ENCODE measurements around the gene PKN2. TPM values are rescaled to one million over a fixed set of nuclear protein-coding genes. Genes with fewer than 3 reads are reported as not detected.
"Not testable (repeated sequence)": the region's sequence is repeated elsewhere in the genome, so short reads cannot be mapped to it uniquely, and the experiment has no call there.

PKN2 gene
- total RNA-seq, 1 donor from 2014 or later, result 34.6 TPM

DNA sequence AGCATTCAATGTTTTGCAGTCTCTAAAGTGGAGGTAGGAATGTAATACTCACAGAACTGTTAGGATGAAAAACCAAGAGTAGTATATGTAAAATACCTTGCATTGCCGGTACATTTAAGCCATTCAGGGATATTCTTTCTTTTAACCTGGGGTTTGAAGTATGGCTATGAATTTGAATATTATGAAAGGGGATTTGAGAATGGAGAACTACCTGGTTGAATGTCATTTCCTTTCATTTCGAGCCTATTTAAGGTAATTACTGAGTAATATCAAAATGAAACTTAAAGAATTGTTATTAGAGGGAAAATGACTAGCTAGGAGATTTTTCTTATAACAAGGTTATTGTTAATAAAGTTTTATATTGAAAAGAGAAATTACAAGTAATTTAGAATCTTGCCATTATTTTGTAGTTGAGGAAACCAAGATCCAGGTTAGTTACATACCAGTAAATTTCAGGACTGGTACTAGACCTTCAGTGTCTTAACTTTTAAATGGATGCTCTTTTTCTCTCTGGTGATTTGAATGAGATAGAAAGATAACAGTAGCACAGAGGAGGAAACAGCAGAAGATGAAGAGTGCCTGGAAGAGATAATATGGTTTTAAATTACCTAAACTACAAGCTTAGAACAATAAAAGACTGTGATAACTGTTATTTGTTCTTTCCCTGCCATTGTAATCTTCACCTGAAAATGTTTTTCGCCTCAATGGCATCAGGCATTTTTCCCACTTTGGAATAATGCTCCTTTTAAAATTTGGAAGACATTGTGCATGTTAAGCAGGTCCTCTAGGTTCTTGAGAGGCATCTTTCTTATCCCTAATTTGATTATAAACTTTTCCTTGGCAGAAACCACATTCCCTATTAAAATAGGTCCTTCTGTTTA is 103.2 kb downstream of the PKN2 start:
- no peak for DNase-seq (ENCODE audit: low spot score)

DNA sequence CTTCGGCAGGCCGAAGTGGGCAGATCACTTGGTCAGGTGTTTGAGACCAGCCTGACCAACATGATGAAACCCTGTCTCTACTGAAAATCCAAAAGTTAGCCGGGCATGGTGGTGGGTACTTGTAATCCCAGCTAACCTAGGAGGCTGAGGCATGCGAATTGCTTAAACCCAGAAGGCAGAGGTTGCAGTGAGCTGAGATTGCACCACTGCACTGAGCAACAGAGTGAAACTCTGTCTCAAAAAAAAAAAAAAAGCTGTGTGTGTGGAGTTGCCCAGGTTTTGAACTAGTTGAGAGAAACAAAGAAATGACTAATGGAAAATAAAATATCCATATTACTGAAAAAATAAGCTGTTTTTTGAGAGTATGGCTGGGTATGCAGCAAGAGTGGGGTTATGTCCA is 107.1 kb downstream of the PKN2 start:
- DNase-seq (ENCODE audit: low spot score), result no peak

DNA sequence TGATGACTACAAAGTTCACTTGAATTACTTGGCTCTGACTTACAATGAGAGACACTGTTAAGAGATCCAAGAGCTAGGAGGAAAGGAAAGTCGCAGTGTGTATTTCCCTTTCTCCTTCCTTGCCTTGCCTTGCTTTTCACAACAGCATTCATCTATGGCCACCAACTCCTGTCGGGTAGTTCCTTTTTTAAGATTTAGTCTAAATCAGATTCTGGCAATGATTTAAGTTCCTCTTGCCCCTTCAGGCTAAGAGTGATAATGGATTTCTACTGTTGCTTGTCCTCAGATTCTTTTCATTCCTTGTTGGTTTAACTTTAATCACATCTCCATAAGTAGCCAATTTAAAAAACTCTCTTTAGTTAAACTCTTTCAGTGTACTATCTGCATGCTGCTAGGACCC is 115.4 kb downstream of the PKN2 start:
- no peak for DNase-seq (ENCODE audit: low spot score)

DNA sequence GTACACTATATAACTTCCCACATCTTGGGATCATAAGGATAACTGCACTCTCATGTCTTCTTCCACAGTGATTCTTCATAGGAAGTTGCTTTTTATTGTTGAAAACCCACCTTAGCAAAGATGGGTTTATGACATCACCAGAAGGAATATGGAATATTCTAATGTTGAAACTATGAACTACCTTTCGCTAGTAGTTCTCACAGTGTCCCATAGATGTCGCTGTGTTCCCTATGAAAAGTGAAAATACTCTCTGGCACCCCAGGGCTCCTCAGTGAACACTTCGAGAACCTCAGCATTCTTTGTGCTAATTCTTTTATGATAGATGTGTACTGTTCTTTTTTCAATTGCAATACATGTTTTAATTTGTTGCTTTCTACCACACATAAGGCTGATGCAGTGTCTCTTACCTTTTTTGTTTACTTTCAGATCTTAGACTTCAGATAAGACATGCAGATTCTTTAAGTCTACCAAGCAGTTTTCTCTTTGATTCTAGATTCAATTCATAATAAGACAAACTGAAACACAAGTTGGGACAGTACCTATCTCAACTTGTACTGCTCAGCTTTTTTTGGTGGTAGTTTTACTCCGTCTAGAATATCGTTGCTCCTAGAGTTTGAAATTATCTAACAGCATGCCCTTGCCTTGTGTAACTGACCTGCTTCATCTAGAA is 116.4 kb downstream of the PKN2 start:
- no peak for DNase-seq (ENCODE audit: low spot score)

DNA sequence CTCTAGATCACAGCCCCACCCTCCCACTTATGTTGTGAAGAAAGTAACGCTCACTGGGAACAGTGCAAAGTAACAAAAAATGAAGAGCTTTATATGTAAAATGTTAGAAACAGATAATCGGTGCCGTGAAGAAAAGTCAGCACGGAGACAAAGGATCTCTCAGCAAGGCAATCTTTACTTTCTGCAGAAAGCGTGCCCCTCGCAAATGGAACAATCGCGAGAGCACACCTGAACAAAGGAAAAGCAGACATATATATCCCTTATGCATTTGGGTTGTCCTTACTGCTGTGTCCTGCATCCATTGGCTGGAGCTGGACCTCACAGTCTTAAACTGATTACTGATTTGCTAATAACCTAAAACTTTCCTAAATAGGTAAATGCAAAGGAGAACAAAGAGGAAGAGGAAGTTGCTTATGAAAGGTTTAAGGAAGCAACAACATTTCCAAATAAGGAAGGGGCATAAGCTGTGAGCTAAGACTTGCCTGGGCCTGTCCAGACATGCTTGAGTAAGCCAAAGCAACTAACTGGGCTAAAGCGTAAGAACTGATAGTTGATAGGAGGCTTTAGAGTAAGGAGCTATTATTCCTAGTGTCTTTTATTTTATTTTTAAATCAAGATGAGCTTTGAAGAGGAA is 117.6 kb downstream of the PKN2 start:
- no peak for DNase-seq (ENCODE audit: low spot score)

DNA sequence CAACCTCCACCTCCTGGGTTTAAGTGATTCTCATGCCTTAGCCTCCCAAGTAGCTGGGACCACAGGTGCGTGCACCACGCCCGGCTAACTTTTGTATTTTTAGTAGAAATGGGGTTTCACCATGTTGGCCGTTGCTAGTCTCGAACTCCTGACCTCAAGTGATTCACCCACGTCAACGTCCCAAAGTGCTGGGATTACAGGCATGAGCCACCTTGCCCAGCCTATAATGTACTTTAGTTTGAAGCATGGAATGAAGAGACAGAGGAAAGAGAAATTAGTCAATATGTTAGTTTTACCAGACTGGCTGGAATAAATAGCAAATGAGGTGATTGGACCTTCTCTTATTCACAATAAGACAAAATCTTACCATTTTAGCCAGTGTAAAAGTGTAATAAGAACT is 118.3 kb downstream of the PKN2 start:
- no peak for DNase-seq (ENCODE audit: low spot score)

DNA sequence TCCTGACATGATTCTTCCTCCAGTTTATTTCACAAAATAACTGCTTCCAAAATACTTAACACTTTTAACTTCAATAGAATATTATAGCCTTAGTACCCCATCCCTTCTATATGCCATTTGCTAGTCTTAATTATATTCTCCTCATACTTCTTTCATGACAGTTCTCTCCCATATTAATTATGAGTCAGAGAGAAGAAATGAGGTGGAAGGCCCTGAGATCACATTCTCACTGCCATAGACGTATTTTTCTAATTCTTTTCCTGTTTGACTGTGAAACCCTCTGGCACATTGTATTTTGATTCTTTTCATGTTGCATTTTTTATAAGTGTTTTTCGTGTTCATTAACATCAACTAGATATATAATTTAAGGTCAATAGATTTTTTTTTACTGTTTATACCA is 118.9 kb downstream of the PKN2 start:
- DNase-seq (ENCODE audit: low spot score), result no peak

DNA sequence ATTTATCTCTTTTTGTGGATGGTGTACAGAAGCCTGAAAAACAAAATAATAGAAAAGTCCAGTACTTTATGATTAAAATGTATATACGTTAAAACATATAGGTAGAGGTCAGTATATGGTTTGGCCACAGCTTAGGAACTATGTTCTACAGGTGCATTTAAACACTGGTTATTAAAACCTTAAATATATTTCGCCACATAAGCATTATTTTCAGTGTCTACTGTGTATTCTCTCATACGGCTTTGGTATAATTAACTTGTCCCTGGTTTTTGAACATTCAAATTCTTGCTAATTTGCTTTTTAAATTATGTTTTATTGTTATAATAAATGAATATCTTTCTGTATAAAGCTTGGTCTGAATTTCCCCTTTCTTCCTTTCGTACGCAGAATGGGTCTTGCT is 119.4 kb downstream of the PKN2 start:
- DNase-seq (ENCODE audit: low spot score), result no peak

DNA sequence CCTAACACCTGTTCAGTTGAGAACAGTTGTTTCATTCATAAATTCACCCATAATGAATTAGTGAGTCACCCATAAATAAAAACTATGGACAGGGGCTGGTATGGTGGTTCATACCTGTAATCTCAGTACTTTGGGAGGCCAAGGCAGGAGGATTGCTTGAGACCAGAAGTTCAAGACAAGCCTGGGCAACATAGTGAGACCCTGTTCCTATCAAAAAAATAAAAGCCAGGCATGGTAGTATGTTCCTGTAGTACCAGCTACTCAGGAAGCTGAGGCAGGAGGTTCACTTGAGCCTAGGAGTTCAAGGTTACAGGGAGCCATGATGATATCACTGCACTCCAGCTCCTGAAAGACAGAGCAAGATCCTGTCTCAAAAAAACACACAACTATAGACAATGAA is 128.3 kb downstream of the PKN2 start:
- no peak for DNase-seq (ENCODE audit: low spot score)

DNA sequence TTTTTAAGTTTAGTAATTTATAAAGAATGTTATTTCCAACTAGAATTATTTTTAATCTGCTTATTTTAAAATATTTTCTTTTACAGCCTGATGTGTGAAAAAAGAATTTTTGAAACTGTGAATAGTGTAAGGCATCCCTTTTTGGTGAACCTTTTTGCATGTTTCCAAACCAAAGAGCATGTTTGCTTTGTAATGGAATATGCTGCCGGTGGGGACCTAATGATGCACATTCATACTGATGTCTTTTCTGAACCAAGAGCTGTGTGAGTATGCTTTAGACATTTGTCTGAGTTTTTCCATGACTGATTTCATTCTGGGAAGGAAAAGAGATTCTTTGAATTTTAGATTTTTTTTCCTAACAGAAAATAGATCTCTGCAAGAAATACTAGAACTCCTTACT is 129.4 kb downstream of the PKN2 start:
- no peak for DNase-seq (ENCODE audit: low spot score)

DNA sequence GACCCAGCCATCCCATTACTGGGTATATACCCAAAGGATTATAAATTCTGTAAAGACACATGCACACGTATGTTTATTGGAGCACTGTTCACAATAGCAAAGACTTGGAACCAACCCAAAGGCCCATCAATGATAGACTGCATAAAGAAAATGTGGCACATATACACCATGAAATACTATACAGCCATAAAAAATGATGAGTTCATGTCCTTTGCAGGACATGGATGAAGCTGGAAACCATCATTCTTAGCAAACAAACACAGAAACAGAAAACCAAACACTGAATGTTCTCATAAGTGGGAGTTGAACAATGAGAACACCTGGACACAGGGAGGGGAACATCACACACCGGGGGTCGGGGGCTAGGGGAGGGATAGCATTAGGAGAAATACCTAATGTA is 135.6 kb downstream of the PKN2 start:
- not testable (repeated sequence) for DNase-seq (ENCODE audit: low spot score)

DNA sequence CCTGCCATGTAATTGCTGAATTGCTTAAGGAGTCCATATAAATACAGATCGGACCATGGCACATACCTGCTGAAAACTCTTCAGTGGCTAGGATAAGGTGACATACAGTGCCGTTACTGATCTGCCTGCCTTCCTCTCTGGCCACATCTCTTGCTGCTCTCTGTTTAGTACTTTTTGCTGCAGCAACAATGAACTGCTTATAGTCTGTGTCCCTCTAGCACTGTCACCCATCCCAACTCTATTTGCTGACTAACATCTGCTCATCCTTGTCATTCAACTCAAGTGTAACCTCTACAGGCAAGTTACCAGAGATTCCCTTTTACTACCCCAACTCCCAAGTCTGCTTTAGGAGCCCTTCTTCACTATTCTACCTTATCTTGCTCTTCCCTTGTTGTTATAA is 141.6 kb downstream of the PKN2 start:
- DNase-seq (ENCODE audit: low spot score), result no peak

DNA sequence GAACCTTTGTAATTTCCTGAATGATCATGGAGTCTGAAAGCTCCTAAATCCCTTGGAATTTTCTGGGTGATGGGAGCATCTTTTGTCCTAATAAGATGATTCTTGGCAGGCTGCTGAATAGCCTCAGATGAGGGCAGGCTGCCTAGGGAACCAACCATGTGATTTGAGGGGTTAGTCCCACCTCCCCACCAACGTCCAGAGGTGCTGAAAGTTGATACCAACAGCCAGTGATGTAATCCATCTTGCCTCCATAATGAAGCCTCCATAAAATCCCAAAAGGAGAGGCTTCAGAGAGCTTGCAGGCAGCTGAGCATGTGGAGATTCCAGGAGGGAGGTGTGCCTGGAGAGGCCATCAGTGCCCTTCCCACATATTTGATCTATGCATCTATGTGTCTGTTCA is 163.6 kb downstream of the PKN2 start:
- DNase-seq (ENCODE audit: low spot score), result no peak

DNA sequence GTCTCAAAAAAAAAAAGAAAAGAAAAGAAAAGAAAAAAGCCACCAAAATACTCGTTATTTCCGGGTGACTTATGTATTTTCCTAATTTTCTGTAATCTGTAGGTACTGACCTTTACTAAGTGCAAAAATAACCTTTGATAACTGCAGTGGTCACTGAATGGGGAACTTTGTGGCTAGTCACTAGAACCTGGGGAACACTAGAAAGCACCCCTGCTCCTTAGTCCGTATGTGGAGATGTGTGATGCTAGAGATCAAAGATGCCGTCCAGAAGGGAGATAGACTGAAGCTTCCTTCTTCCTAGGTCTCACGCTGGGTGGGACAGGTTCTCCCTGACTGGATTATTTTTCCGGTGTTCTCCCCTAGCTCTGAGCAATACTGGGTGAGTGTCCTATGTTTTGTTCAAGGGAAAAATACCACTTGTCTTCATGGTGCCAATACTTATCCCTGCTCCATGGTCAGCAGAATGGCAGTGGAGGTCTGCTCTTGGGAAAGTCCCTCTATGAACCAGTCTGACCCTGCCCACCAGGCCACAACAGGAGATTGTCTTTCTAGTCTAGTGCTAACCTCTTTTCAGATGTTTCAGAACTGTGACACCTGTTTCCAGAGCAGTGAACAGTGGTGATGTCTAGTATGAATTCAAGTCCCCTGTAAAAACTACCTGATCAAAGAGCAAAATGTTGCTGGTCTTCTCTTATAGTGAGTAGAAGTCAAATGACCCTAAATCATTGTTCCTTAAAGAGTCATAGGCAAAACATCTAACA is 167.4 kb downstream of the PKN2 start:
- no peak for DNase-seq (ENCODE audit: low spot score)

DNA sequence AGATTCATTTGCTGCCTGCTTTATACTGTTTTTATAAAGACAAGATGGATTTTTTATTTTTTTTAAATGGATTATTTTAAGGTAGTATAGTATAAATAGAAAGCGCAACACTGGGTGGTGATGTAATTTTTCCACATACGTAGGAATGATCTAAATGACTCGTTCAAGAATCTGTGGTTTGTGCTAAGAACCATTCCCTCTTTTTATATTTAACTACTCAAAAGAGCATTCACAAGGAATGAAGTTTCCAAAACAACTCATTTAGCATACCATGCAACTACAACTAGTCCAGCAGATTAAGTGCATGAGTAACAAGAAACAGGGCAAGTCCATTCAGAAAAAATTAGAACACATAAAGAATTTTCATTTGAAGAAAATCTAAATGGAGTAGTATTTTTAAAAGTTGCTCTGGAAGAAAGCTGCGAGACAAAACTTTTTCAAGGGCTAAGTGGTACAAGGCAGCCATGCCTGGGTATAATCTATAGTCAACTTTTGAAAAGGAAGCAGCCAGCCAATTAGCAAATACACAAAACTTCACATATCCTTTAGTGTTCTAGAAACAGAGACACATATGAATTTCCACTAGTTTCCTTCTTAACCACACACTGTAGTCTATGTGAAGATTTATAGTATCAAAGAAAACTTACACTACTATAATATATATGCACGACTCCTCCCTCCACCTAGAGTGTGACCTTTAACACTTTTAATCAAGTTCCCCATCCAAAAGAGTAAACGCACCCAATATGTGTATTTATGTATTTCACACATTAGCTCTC is 183.9 kb downstream of the PKN2 start:
- DNase-seq (ENCODE audit: low spot score), result no peak

DNA sequence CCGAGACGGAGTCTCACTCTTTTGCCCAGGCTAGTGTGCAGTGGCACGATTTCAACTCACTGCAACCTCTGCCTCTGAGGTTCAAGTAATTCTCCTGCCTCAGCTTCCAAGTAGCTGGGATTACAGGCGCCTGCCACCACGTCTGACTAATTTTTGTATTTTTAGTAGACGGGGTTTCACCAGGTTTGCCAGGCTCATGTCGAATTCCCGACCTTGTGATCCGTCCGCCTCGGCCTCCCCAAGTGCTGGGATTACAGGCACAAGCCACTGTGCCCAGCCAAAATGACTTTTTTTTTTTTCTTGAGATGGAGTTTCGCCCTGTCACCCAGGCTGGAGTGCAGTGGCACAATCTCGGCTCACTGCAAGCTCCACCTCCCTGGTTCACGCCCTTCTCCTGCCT is 185.6 kb downstream of the PKN2 start:
- not testable (repeated sequence) for DNase-seq (ENCODE audit: low spot score)

DNA sequence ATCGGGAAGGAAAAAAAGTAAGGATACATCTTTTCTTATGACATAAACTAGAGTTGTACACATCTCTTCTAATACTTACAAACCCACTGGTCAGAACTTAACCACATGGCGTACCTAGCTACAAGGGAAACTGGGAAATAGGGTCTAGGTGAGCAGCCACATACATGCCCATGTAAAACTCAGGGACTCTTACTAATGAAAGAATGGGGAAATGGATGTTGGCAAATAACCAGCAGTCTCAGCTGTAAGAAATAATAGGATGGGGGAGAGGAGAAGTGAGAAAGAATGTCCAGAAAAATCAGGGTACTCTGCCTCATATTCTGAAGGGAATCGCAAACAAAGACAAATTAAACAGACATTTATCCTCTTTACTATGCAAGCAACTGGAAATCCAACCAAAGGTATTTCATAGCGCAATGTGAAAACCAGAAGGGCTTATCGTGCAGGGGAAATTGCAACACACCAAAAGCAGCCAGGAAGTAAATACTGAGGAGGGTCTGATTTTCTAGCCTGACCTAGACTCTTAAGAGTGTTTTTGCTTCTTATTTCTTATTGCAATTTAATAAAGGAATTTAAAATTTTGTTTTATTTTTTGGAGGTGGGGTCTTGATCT is 189.8 kb downstream of the PKN2 start:
- no peak for DNase-seq (ENCODE audit: low spot score)

DNA sequence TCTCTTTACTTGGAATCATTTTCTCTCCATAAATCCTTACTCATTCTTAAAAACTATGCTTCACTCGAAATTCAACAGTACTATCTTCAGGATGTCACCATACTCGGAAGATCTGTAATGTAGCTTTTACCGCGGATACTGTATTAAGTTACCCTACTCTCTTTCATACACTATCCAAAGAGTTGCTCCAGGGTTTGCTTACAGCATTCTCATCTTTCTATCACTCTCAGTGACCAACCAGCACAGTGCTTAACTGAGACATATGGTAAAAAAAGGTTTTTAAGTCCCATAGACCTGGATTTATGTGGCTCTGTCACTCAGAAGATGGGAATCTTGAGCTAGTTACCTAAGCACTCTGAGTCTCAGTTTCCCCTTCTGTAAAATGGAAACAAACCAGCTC is 191.5 kb downstream of the PKN2 start:
- DNase-seq (ENCODE audit: low spot score), result no peak

DNA sequence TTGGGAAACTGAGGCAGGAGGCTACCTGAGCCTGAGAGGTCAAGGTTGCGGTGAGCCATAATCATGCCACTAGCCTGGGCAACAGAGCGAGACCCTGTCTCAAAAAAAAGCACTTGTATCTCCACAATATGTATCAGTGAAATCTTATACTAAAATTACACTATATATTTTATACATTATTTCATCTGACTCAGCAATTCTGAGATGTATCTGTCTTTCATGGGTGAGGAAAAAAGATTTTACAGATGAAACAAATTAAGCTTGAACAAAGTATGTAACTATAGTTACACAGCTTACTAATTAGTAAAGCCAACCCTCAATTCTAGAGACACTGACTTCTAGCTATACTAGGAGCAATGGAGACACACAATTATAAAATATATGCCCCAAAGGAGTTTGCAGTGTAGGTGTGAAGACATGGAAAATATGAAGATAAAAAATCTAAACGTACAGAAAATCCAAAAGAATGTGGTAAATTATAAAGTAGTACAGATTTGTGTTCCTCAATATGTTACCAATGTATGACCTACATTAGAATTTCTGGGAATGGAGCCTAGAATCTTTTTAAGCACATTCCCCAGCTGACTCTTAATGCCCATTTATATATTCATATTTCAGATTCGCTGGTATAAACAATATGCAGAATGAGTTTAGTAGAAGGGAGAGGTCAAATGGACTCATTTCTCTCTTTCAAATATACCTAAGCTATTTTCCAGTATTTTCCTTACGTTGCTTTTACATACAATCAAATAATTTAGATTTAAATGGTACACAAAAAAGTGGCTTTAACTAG is 192.7 kb downstream of the PKN2 start:
- DNase-seq (ENCODE audit: low spot score), result no peak

DNA sequence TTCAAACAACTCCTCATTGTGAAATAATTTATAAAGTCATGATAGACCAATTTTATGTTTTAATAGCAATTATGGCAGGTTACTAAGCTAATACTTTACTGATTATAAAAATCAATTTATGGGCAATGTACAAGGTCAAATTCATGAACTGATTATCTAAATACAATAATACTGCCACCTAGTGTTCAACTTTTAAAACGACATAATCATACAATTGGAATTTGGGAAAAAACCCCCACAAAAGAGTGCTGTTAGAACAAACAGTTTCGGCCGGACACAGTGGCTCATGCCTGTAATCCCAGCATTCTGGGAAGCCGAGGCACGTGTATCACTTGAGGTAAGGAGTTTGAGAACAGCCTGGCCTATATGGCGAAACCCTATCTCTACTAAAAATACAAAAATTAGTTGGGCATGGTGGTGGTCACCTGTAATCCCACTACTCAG is 193.3 kb downstream of the PKN2 start:
- no peak for DNase-seq (ENCODE audit: low spot score)

All from mucosa of gallbladder (tissue), 1 donor.